IMR-90 (cell line): Measurements from ENCODE around the gene AGAP2. TPM values are rescaled to one million over a fixed set of nuclear protein-coding genes. Genes with fewer than 3 reads are reported as not detected.

Experiments
- ATAC-seq: fragments of 200-7000 bp; cut with Tn5 transposase; 2 replicates; pipeline ENCODE4 v1.9.1; 2020; ENCODE audit warnings: low read depth, mild to moderate bottlenecking, moderate library complexity
- BruUV-seq: library from RNA; stranded (reverse); fragments of 400-500 nt; replicated peaks from 2 replicates; lab custom pipeline; 2021; lab: Mats Ljungman, UMichigan
- CTCF ChIA-PET: fragments of 300-600 bp; formaldehyde crosslinking; extraction: SDS; loops from one replicate; lab custom pipeline; 2021; ENCODE audit warnings: antibody characterized with exemption; lab: Yijun Ruan, JAX
- POLR2A ChIA-PET: fragments of 300-600 bp; sonication (Branson Sonifier 250); formaldehyde crosslinking; loops from one replicate; lab custom pipeline; 2022; ENCODE audit warnings: antibody characterized with exemption; ENCODE audit not compliant: unreplicated experiment; lab: Charles Lee
- DNase-seq: peaks from one replicate; pipeline ENCODE4 v3.0.0; 2013
- H2AFZ ChIP-seq: replicated peaks from 2 replicates; pipeline ENCODE3; 2013; ENCODE audit warnings: low read length, mild to moderate bottlenecking; ENCODE audit not compliant: poor library complexity
- H2AK5ac ChIP-seq: 2 replicates; pipeline ENCODE4 v1.6.1; 2013; ENCODE audit warnings: low read depth, low read length, inconsistent platforms
- H2AK9ac ChIP-seq: replicated peaks from 2 replicates; pipeline ENCODE3; 2013; ENCODE audit warnings: mild to moderate bottlenecking, low read depth, low read length, moderate library complexity; ENCODE audit not compliant: poor library complexity
- H2BK120ac ChIP-seq: 2 replicates; pipeline ENCODE4 v1.6.1; 2013; ENCODE audit warnings: low read depth, low read length, inconsistent platforms
- H2BK15ac ChIP-seq: 3 replicates; pipeline ENCODE4 v1.6.1; 2013; ENCODE audit warnings: low read depth, low read length, inconsistent platforms
- H2BK20ac ChIP-seq: 2 replicates; pipeline ENCODE4 v1.6.1; 2013; ENCODE audit warnings: low read depth, mild to moderate bottlenecking, inconsistent platforms, low read length, moderate library complexity
- H2BK5ac ChIP-seq: 2 replicates; pipeline ENCODE4 v1.6.1; 2013; ENCODE audit warnings: mild to moderate bottlenecking, low read depth, low read length, inconsistent platforms; ENCODE audit not compliant: poor library complexity, severe bottlenecking
- H3K14ac ChIP-seq: replicated peaks from 2 replicates; pipeline ENCODE4 v1.6.1; 2013; ENCODE audit warnings: low read depth, low read length, inconsistent platforms
- H3K18ac ChIP-seq: 2 replicates; pipeline ENCODE4 v1.6.1; 2013; ENCODE audit warnings: low read depth, low read length, control low read depth
- H3K23ac ChIP-seq: 2 replicates; pipeline ENCODE4 v1.6.1; 2013; ENCODE audit warnings: low read depth, low read length, inconsistent platforms
- H3K27ac ChIP-seq: 2 replicates; pipeline ENCODE4 v1.5.1; 2013; ENCODE audit warnings: mild to moderate bottlenecking, control low read depth, low read length; ENCODE audit not compliant: insufficient read depth
- H3K27me3 ChIP-seq: 2 replicates; pipeline ENCODE4 v1.6.1; 2013; ENCODE audit warnings: low read length; ENCODE audit not compliant: control insufficient read depth, insufficient read depth
- H3K36me3 ChIP-seq: 2 replicates; pipeline ENCODE4 v1.6.1; 2013; ENCODE audit warnings: low read length, mixed read lengths; ENCODE audit not compliant: control insufficient read depth, insufficient read depth
- H3K4ac ChIP-seq: 2 replicates; pipeline ENCODE4 v1.6.1; 2013; ENCODE audit warnings: low read depth, low read length, inconsistent platforms
- H3K4me1 ChIP-seq: 2 replicates; pipeline ENCODE4 v1.6.1; 2013; ENCODE audit warnings: low read length, mixed read lengths; ENCODE audit not compliant: control insufficient read depth, insufficient read depth
- H3K4me2 ChIP-seq: 2 replicates; pipeline ENCODE4 v1.6.1; 2013; ENCODE audit warnings: low read depth, mild to moderate bottlenecking, control low read depth, low read length, moderate library complexity
- H3K4me3 ChIP-seq: 2 replicates; pipeline ENCODE4 v1.5.1; 2013; ENCODE audit warnings: low read depth, mild to moderate bottlenecking, control low read depth, low read length, moderate library complexity; ENCODE audit not compliant: insufficient read depth
- H3K56ac ChIP-seq: 2 replicates; pipeline ENCODE4 v1.6.1; 2013; ENCODE audit warnings: low read length, inconsistent platforms; ENCODE audit not compliant: insufficient read depth; ENCODE audit errors: extremely low read depth
- H3K79me1 ChIP-seq, 2 experiments: 2 replicates each; pipeline ENCODE4 v1.6.1; 2013; ENCODE audit warnings: low read length in 2 of 2, inconsistent platforms in 1 of 2, low read depth in 1 of 2
- H3K9ac ChIP-seq: 2 replicates; pipeline ENCODE4 v1.6.1; 2013; ENCODE audit warnings: low read depth, low read length, control low read depth
- H3K9me1 ChIP-seq: 2 replicates; pipeline ENCODE4 v1.6.1; 2013; ENCODE audit warnings: low read length, inconsistent platforms; ENCODE audit not compliant: insufficient read depth
- H3K9me3 ChIP-seq: 2 replicates; pipeline ENCODE4 v1.6.1; 2013; ENCODE audit warnings: low read length; ENCODE audit not compliant: control insufficient read depth, insufficient read depth
- H4K20me1 ChIP-seq: 2 replicates; pipeline ENCODE4 v1.6.1; 2013; ENCODE audit warnings: low read length, inconsistent platforms; ENCODE audit not compliant: insufficient read depth
- H4K5ac ChIP-seq: 2 replicates; pipeline ENCODE4 v1.6.1; 2013; ENCODE audit warnings: mild to moderate bottlenecking, low read depth, low read length, control low read depth
- H4K8ac ChIP-seq, 2 experiments: 2 replicates each; pipeline ENCODE4 v1.6.1; 2013; ENCODE audit warnings: low read depth in 2 of 2, low read length in 2 of 2, control low read depth in 1 of 2, inconsistent platforms in 1 of 2
- H4K91ac ChIP-seq: 2 replicates; pipeline ENCODE4 v1.6.1; 2013; ENCODE audit warnings: low read depth, low read length, inconsistent platforms; ENCODE audit not compliant: insufficient read depth
- BHLHE40 ChIP-seq: fragments of 150-350 bp; IDR thresholded peaks from 2 replicates; pipeline ENCODE4 v1.6.1; 2016; ENCODE audit warnings: mild to moderate bottlenecking, low read depth, low read length
- CHD1 ChIP-seq: IDR thresholded peaks from 2 replicates; pipeline ENCODE4 v1.6.1; 2012; ENCODE audit warnings: low read depth, low read length, improper control_type of control experiment
- FOS ChIP-seq: fragments of 150-350 bp; IDR thresholded peaks from 2 replicates; pipeline ENCODE4 v1.6.1; 2016; ENCODE audit warnings: low read depth, low read length
- MAFK ChIP-seq: IDR thresholded peaks from 2 replicates; pipeline ENCODE4 v1.6.1; 2012; ENCODE audit warnings: low read depth, low read length, improper control_type of control experiment
- MAZ ChIP-seq: IDR thresholded peaks from 2 replicates; pipeline ENCODE4 v1.6.1; 2012; ENCODE audit warnings: low read depth, mild to moderate bottlenecking, low read length, improper control_type of control experiment, moderate library complexity, borderline replicate concordance
- MXI1 ChIP-seq: IDR thresholded peaks from 2 replicates; pipeline ENCODE4 v1.6.1; 2012; ENCODE audit warnings: low read depth, mild to moderate bottlenecking, low read length, moderate library complexity, borderline replicate concordance
- NFE2L2 ChIP-seq: fragments of 150-350 bp; IDR thresholded peaks from 2 replicates; pipeline ENCODE4 v1.6.1; 2016; ENCODE audit warnings: low read depth, mild to moderate bottlenecking, low read length
- RAD21 ChIP-seq: IDR thresholded peaks from 2 replicates; pipeline ENCODE4 v1.6.1; 2012; ENCODE audit warnings: low read length, improper control_type of control experiment
- RCOR1 ChIP-seq: IDR thresholded peaks from 2 replicates; pipeline ENCODE4 v1.6.1; 2012; ENCODE audit warnings: mild to moderate bottlenecking, low read length, improper control_type of control experiment; ENCODE audit not compliant: insufficient replicate concordance
- RFX5 ChIP-seq: IDR thresholded peaks from 2 replicates; pipeline ENCODE4 v1.8.0; 2012; ENCODE audit warnings: low read depth, mild to moderate bottlenecking, low read length, moderate library complexity
- SMC3 ChIP-seq: fragments of 150-350 bp; IDR thresholded peaks from 2 replicates; pipeline ENCODE4 v1.6.1; 2016; ENCODE audit warnings: low read depth, mild to moderate bottlenecking, antibody characterized with exemption, low read length, moderate library complexity
- WGBS, 2 experiments: methylation state at CpG; one replicate each; pipeline versions ENCODE4 v1.1.5 to v1.1.7; 2013; ENCODE audit warnings: missing lambda C conversion rate in 2 of 2; ENCODE audit not compliant: insufficient read length in 1 of 2; ENCODE audit errors: extremely low coverage in 2 of 2; 5-methylcytosine and 5-hydroxymethylcytosine counted together
- dilution Hi-C: fragments of 300-500 bp; cut with HindIII; formaldehyde crosslinking; loops from one replicate; pipeline ENCODE4 v1.14.3; 2018; ENCODE audit warnings: low sequenced_read_pairs; ENCODE audit not compliant: unreplicated experiment
- in situ Hi-C: fragments of 300-500 bp; cut with MboI; formaldehyde crosslinking; loops from 3 replicates; pipeline ENCODE4 v1.14.3; 2019; ENCODE audit warnings: low sequenced_read_pairs, inconsistent platforms, mixed read lengths
- intact Hi-C: fragments of 100-400 bp; cut with micrococcal nuclease; formaldehyde crosslinking; loops from 2 replicates; pipeline ENCODE4 v1.10.0; 2022
- polyA plus RNA-seq, 3 experiments: library from polyadenylated mRNA; depleted of rRNA; stranded (reverse); fragments of >200 nt; gene quantifications; 2 replicates each; pipeline ENCODE4 v1.2.3, GENCODE V29; 2012; ENCODE audit warnings: low replicate concordance in 1 of 3
- total RNA-seq: library from RNA; depleted of rRNA; stranded (reverse); fragments of >200 nt; gene quantifications from 2 replicates; pipeline ENCODE4 v1.2.3, GENCODE V29; 2012
- TF ChIP-seq, protein P1 (sequence below): conservative IDR thresholded peaks from 2 replicates; pipeline ENCODE4 v1.5.1; 2012; ENCODE audit warnings: mild to moderate bottlenecking, low read depth, low read length, improper control_type of control experiment
- TF ChIP-seq, protein P2 (sequence below): fragments of 150-350 bp; IDR thresholded peaks from 2 replicates; pipeline ENCODE4 v1.6.1; 2016; ENCODE audit warnings: low read depth, mild to moderate bottlenecking, low read length, moderate library complexity, borderline replicate concordance

Gene AGAP2
- total and polyA plus RNA-seq, 2 of the 4 experiments (the other 2 are of a cell fraction): 0.03 to 0.18 TPM

DNA sequence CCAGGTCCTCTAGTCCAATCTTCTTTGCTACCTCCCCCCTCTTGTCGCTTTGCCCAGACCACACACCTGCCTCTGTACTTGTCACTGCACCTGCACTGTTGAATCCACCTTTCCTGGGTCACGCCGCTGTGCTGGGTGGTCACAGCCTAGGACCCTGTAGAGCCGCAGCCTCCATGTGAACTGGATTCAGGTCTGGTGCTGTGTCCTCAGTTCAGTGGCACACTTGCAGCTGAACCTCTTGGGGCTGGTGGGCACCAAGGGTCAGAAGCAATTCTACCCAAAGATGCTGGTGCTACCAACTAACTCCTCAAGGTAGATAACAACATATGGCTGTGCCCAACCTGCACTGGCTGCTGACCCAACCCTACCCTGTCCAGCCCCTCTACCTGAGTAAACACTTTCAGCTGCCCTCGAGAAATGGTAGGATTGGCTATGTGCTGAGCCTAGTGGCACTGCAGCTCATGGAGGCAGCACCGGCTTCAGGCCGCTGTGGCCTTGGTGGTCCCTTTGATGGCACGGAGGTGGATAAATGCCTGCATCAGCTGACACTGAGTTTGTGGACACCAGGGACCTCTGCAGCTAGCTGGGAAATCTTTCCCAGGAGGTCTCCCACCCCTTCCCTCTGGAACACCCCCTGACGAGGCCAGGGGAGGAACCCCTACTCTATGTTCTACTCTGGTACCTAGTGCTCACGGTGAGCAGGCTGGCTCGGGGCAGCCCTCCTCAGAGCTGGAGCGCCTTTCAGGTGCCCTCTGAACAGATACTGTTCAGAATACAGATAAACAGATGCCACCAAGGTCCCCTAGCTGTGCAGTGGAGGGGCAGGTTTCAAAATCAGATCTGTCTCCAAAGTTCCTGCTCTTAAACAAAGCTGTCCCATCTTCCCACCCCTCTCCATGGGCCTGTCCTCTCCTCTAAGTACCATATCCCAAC lies 14.3 kb downstream of the AGAP2 start:
- 78% methylated on average over 2 of the region's 12 CpGs; no CpG with 5 or more reads in 1 of the 2 experiments for WGBS, 2 experiments
- H2AK5ac ChIP-seq: no peak overlapping the region
- no peak for DNase-seq
- H3K27me3 ChIP-seq: no peaks in the 10 kb centered on the region; the same call in 1 of the 2 replicates
- peaks cover 22% of the 10 kb centered on the region for H3K36me3 ChIP-seq
- H4K20me1 ChIP-seq: peaks cover 9% of the 10 kb centered on the region; the same call in 1 of the 2 replicates
- peaks cover 0 to 17% of the 10 kb centered on the region in 2 experiments; a peak in 1 of 4 replicates for H3K79me1 ChIP-seq
- ChIA-PET POLR2A (no interaction called here), CTCF (no interaction called here)
- no peak overlapping the region for H3K4me3 ChIP-seq
- no peak overlapping the region for H2BK5ac ChIP-seq
- H4K8ac ChIP-seq: no peak overlapping the region
- no peak overlapping the region for H3K27ac ChIP-seq
- in situ Hi-C loops: no loop called here
- dilution Hi-C loops: no loop called here
- no peak overlapping the region for H2BK20ac ChIP-seq
- no TSS peak for BruUV-seq
- TF ChIP-seq RFX5 (no peak), RCOR1 (no peak), MXI1 (no peak), BHLHE40 (no peak), MAFK (no peak), NFE2L2 (no peak), SMC3 (no peak), MAZ (no peak), FOS (no peak), CHD1 (no peak), RAD21 (no peak)
- TF ChIP-seq, protein P1, sequence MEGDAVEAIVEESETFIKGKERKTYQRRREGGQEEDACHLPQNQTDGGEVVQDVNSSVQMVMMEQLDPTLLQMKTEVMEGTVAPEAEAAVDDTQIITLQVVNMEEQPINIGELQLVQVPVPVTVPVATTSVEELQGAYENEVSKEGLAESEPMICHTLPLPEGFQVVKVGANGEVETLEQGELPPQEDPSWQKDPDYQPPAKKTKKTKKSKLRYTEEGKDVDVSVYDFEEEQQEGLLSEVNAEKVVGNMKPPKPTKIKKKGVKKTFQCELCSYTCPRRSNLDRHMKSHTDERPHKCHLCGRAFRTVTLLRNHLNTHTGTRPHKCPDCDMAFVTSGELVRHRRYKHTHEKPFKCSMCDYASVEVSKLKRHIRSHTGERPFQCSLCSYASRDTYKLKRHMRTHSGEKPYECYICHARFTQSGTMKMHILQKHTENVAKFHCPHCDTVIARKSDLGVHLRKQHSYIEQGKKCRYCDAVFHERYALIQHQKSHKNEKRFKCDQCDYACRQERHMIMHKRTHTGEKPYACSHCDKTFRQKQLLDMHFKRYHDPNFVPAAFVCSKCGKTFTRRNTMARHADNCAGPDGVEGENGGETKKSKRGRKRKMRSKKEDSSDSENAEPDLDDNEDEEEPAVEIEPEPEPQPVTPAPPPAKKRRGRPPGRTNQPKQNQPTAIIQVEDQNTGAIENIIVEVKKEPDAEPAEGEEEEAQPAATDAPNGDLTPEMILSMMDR: no peak
- TF ChIP-seq, protein P2, sequence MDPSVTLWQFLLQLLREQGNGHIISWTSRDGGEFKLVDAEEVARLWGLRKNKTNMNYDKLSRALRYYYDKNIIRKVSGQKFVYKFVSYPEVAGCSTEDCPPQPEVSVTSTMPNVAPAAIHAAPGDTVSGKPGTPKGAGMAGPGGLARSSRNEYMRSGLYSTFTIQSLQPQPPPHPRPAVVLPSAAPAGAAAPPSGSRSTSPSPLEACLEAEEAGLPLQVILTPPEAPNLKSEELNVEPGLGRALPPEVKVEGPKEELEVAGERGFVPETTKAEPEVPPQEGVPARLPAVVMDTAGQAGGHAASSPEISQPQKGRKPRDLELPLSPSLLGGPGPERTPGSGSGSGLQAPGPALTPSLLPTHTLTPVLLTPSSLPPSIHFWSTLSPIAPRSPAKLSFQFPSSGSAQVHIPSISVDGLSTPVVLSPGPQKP: no peak
- H3K4me2 ChIP-seq: no peak overlapping the region
- H2AFZ ChIP-seq: no peak overlapping the region
- no peak overlapping the region for H2BK120ac ChIP-seq
- no peak overlapping the region for H4K91ac ChIP-seq
- H2BK15ac ChIP-seq: no peak overlapping the region
- no peak overlapping the region for H3K56ac ChIP-seq
- H3K9ac ChIP-seq: no peak overlapping the region
- no peak overlapping the region for H3K23ac ChIP-seq
- no peak overlapping the region for H3K4ac ChIP-seq
- peaks cover 8% of the 10 kb centered on the region; the same call in 1 of the 2 replicates for H3K9me1 ChIP-seq
- H4K5ac ChIP-seq: no peak overlapping the region
- H3K14ac ChIP-seq: no peak overlapping the region
- 0 out of 2 replicates have a peak, but pooled peaks cover 4% of the 10 kb centered on the region for H3K4me1 ChIP-seq
- intact Hi-C loops: no loop called here
- no peak for ATAC-seq
- no peak overlapping the region for H3K18ac ChIP-seq
- H2AK9ac ChIP-seq: peak overlapping the region; percentile 43
- H3K9me3 ChIP-seq: no peaks in the 10 kb centered on the region
